Mucosa of descending colon (tissue), 3 donors: ENCODE data around the gene RAD51B. TPM values are rescaled to one million over a fixed set of nuclear protein-coding genes. Genes with fewer than 3 reads are reported as not detected.

ENCODE experiments used
- ATAC-seq: fragments of 200-7000 bp; cut with Tn5 transposase; one replicate; pipeline ENCODE4 v1.9.1; 2020; ENCODE audit warnings: mild to moderate bottlenecking, moderate library complexity
- DNase-seq, 3 donors: peaks; one replicate each; pipeline ENCODE4 v3.0.0-alpha.2; 2020
- H3K36me3 ChIP-seq: fragments of 200-600 bp; one replicate; pipeline ENCODE4 v1.8.0; 2021; ENCODE audit warnings: low read depth, mild to moderate bottlenecking
- H3K4me1 ChIP-seq: fragments of 200-600 bp; one replicate; pipeline ENCODE4 v1.8.0; 2021; ENCODE audit warnings: low read depth, mild to moderate bottlenecking
- H3K4me3 ChIP-seq: fragments of 200-600 bp; one replicate; pipeline ENCODE4 v1.8.0; 2021; ENCODE audit warnings: mild to moderate bottlenecking
- H3K9me3 ChIP-seq: fragments of 200-600 bp; one replicate; pipeline ENCODE4 v1.8.0; 2021; ENCODE audit warnings: mild to moderate bottlenecking
- CTCF ChIP-seq: fragments of 200-600 bp; IDR thresholded peaks from one replicate; pipeline ENCODE4 v1.8.0; 2022; ENCODE audit warnings: antibody characterized with exemption, mild to moderate bottlenecking
- intact Hi-C, 2 donors: fragments of 100-400 bp; cut with DNase I in 1 of 2; cut with micrococcal nuclease in 1 of 2; formaldehyde crosslinking; loops; one replicate each; pipeline versions ENCODE4 v1.11.0 to v1.11.1; 2022; cut with DNase I, micrococcal nuclease
- total RNA-seq, 3 donors: library from RNA; stranded (reverse); fragmentation: NEBNext Ultra II Directional in 2 of 3; extraction: Animal tissue kit (Norgen Biotek cat#: 25700) in 2 of 3; gene quantifications; one replicate each; pipeline versions ENCODE4 v1.2.1 to v1.2.4, GENCODE V29; 2021 to 2023
- donor health status: DM: no; HTN: no; CAD: no; lungs with moderate emphysema.
- donor health status: DM: no; HTN: no; CAD: no.
- donor health status: DM: no; HTN: yes; CAD: no.

The RAD51B gene
- total RNA-seq, 3 donors from 2014 or later: 15.8 to 23.3 (median 20.9) TPM

DNA sequence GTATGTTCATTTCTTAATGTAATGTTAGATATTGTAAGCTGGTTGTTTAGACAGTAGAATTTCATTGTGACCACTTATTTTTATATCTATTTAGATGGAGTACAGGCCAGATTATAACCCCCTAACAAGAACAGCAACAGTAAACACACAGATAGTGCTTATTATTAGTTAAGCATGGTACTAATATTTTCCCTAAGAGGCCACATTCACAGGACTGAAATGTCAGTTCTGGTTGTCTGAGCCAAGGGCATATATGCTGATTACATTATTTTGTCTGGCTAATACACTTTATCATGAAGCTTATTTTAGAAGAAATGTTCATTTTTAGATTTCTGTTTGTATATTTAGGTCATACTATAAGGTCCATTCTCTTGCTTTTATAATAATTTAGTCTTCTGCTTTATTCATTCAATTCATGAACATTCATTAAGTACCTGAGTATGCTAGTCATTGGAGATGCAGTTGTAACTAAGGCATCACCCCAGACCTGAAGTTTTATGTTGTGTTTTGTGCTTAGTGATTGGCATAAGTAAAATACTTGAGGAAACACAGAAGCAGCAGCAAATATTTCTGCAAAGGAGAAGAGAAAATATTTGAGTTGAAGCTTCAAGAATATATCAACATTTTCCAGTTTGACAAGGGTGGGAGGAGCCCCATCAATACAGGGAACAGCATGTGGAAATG is 413.7 kb downstream of the RAD51B start:
- ATAC-seq (no peak), DNase-seq (no peak)
- TF ChIP-seq CTCF: no peak
- Histone ChIP-seq H3K9me3 (no peaks in the 10 kb centered on the region), H3K4me3 (no peak overlapping the region), H3K4me1 (peaks cover 19% of the 10 kb centered on the region), H3K36me3 (no peaks in the 10 kb centered on the region)
- intact Hi-C loops: no loop called here

DNA sequence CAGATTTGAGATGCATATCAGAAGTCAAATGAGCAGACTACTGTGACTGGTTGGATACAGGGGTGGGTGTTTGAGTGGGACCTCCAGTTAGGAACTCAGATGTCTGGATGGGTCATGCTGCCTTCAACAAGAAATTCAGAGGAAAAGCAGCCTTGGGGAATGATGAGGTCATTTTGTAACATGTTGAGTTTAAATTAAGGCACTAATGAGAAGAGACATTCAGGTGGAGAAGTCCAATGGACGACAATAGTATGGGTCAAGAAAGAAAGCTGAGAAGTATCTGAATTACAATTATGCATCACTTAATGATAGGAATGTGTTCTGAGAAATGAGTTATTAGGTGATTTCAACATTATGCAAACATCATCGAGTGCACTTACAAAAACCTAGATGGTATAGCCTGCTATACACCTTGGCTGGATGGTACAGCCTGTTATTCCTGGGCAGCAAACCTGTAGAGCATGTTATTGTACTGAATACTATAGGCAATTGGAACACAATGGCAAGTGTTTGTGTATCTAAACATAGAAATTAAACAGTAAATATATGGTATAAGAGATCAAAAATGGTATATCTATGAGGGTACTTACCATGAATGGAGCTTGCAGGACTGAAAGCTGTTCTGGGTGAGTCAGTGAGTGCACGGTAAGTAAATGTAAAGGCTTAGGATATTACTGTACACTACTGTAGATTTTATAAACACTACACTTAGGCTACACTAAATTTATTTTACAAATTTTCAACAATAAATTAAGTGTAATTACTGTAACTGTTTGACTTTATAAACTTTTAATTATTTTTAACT is 414.7 kb downstream of the RAD51B start:
- no peaks in the 10 kb centered on the region for H3K9me3 ChIP-seq
- intact Hi-C loops: no loop called here
- H3K4me1 ChIP-seq: peaks cover 19% of the 10 kb centered on the region
- no peak for TF ChIP-seq CTCF
- DNase-seq: no peak
- H3K36me3 ChIP-seq: no peaks in the 10 kb centered on the region
- no peak for ATAC-seq
- H3K4me3 ChIP-seq: no peak overlapping the region

- DNase-seq (no peak), ATAC-seq (no peak)
- intact Hi-C loops: no loop called here
- Histone ChIP-seq H3K4me1 (peaks cover 19% of the 10 kb centered on the region), H3K9me3 (no peaks in the 10 kb centered on the region), H3K4me3 (no peak overlapping the region), H3K36me3 (no peaks in the 10 kb centered on the region)
- no peak for TF ChIP-seq CTCF
Measured at GRCh38 chr14:68235011-68235410, 415.4 kb downstream of the RAD51B start.

- Histone ChIP-seq H3K36me3 (no peaks in the 10 kb centered on the region), H3K9me3 (no peaks in the 10 kb centered on the region), H3K4me1 (peaks cover 32% of the 10 kb centered on the region), H3K4me3 (no peak overlapping the region)
- ATAC-seq: peak; percentile 71
- intact Hi-C loops: no loop called here
- no peak for DNase-seq
- TF ChIP-seq CTCF: no peak
Measured at GRCh38 chr14:68236582-68237458, 417.2 kb downstream of the RAD51B start.

GRCh38 chr14:68238551-68238950 is 419.0 kb downstream of the RAD51B start:
- Histone ChIP-seq H3K36me3 (no peaks in the 10 kb centered on the region), H3K4me3 (no peak overlapping the region), H3K9me3 (no peaks in the 10 kb centered on the region), H3K4me1 (peaks cover 32% of the 10 kb centered on the region)
- TF ChIP-seq CTCF: no peak
- DNase-seq (no peak), ATAC-seq (no peak)
- intact Hi-C loops: no loop called here
